22Rv1 (cell line): ENCODE results near the gene TMEM89.

Experiments
- CTCF ChIP-seq: fragments of 450-650 bp; IDR thresholded peaks from 2 replicates; pipeline ENCODE4 v1.5.1; 2017; ENCODE audit warnings: mild to moderate bottlenecking
- ZFX ChIP-seq: fragments of 450-650 bp; IDR thresholded peaks from 2 replicates; pipeline ENCODE4 v1.6.1; 2017; ENCODE audit warnings: antibody characterized with exemption, borderline replicate concordance

DNA sequence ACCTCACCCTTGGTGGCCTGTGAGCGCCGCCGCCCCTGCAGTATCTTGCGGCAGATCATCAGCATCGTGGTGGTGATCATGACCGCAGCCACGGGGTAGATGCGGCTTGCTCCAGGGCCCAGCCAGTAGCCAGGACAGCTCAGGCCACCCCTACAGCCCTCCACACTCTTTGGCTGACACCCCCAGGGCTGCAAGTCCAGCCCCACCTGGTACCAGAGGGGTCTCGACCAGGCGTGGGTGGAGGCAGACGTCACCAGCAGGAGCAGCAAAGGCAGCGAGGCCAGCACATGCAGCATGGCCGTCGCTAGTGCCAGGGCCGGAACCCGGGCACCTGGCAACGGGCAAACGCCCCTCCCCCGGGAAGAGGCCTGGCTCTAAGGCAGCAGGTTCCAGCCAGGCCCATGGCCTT, at the start of gene TMEM89:
- TF ChIP-seq CTCF (no peak), ZFX (no peak)
